Brain pericyte (primary cell): Measurements from ENCODE around the gene HTR2A.

Experiments
- DNase-seq: peaks from one replicate; pipeline ENCODE4 v3.0.0-alpha.2; 2012; ENCODE audit warnings: low read depth, low spot score

The HTR2A gene

GRCh38 chr13:46896341-46897137 lies at the start of gene HTR2A:
Gene HTR2A (minus strand): TSS chr13:46897053. CDS start chr13:46895906, 1,147 bp downstream.
- DNase-seq = peak; percentile 34

DNA sequence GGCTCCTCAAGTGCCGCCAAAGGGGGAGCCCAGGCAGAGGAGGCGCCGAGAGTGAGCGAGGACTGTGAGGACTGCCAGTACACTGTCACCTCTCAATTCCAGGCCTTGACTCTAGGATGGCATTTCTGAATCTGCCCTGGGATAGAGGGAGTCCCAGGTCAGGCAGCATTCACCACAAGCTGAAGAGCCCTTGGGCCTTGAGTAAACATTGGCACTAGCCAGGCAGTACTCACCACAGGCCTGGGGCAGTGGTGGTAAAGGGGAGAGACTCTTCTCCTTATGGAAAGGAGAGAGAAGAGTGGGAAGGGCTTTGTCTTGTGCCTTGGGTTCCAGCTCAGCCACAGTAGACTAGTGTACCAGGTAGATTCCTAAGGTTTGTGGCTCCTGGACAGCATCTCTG lies 39.7 kb upstream of the HTR2A start:
- DNase-seq = no peak

DNA sequence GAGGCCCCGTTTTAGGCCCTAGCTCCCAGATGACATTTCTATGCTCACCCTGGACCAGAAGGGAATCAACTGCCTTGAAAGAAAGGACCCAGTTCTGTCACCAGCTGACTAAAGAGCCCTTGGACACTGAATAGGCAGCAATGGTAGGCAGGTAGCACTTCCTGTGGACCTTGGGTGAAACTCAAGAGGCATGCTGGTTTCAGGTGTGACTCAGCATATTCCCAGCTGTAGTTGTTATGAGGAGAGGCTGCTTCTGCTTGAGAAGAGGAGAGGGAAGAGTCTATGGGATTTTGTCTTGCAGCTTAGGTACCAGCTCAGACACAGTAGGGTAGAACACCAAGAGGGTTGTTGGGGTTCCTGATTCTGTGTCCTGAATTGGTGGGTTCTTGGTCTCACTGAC lies 37.9 kb upstream of the HTR2A start:
- no peak for DNase-seq

DNA sequence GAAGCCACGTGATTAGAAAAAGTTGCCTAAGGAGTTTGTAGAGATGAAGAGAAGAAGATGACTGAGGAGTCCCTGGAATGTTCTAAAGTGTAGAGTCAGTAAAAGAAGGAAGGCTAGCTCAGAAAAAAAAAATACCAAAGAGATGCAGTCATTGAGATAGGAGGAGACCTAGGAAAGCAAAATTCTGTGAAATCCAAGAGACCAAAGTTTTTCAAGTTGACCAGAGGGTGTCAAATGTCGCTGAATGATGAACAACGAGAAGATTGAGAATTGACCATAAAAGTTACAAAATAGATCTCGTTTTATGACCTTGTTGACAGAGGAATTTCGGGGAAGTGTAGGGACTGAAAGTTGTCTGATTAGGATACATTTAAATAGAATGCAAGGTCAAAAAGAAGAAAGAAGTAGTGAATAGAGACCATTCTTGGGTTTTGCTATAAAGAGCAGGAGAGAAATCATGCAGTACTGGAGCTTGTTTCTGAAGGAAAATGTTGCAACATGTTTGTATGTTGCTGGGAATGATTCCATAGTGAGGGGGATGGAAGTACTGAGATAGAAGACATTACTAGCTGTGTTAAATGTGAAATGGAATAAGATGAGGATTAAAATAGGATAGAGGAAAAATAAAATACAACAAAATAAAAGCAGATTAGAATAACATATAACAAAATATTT lies 30.2 kb upstream of the HTR2A start:
- DNase-seq = no peak

GRCh38 chr13:46925486-46925885 lies 28.6 kb upstream of the HTR2A start:
- no peak for DNase-seq

DNA sequence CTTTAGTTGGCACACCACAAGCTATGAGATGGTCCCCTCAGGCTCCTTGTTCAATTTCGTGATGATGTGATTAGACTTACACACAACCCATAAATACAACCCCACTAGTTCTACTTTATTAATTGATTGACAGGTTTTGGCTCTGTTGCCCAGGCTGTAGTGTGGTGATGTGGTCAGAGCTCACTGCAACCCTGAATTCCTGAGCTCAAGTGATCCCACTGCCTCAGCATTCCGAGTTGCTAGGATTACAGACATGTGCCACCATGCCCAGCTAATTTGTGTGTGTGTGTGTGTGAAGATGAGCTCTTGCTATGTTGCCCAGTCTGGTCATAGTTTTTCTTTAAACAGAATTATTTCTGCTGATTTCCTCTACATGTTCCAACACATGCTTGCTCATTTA lies 17.5 kb upstream of the HTR2A start:
- no peak for DNase-seq

- no peak for DNase-seq
Observed at GRCh38 chr13:46913757-46914156, 16.9 kb upstream of the HTR2A start.

GRCh38 chr13:46909042-46909441 lies 12.2 kb upstream of the HTR2A start:
- DNase-seq = no peak

- DNase-seq = no peak
Observed at GRCh38 chr13:46908501-46908900, 11.6 kb upstream of the HTR2A start.

DNA sequence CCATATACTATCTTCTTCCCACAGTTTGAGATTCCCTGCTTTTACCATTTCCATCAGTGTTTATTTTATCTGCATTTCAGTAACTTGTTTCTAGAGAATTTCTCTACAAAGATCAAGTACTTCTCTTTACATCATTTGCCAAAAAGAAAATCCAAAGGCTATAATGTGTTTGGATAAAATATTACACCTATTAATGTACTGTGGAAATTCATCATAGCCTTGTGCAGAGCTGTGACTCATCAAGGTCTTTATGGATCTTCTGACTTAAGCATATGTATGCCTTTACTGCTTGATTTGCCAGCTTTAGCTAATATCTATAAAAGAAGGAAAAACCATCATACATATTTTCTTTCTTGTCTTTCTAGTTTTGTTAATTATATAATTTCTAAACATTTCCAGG lies 9.6 kb upstream of the HTR2A start:
- DNase-seq = no peak

DNA sequence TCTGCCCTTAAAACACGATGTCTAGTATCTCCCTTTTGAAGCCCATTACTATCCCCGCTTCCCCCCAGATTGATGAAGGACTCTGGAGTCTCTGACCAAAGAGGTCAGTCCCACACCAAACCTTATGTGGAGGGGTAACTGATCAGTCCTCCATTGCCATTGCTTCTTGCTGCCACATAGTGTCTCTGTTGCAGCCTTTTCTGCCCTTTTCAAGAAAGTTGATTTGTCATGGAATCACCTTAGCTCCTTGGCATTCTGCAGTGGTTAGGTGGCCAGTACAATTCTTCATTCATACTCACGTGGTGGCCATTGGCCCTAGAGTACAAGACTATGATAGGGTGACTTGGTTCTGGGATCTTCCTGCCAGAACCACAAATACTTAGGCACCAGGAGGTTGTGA lies 8.4 kb upstream of the HTR2A start:
- DNase-seq = no peak

- DNase-seq = no peak
Observed at GRCh38 chr13:46903748-46904147, 6.9 kb upstream of the HTR2A start.

- DNase-seq = no peak
Observed at GRCh38 chr13:46901721-46902120, 4.9 kb upstream of the HTR2A start.

DNA sequence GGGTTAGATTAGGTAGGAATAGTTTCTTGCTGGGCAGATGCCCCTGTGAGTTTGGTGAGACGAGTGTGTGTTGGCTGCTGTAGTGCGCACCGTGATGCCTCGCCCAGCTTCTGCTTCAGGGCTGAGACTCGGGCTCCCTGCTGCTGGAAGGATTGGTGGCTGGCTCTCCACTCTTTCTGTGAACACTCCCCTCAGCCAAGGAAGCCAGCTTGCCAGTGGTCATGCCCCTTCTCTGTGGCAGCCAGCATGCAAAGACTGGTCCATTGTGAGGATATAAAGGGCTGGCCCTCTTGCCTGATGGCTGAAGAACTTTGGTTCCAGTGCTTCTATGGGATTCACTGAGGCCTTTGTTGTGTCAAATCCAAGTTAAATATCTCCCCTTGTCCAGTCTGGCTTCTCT lies 2.9 kb upstream of the HTR2A start:
- no peak for DNase-seq

DNA sequence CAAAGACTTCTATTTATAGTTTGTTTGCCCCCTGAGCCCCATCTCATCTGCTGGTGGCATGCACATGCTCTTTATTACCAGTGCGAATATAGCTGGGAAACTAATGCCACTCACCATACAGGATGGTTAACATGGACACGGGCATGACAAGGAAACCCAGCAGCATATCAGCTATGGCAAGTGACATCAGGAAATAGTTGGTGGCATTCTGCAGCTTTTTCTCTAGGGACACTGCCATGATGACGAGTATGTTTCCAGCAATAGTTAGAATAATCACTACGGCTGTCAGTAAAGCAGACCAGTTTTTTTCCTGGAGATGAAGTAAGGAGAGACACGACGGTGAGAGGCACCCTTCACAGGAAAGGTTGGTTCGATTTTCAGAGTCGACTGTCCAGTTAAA lies 1.5 kb downstream of the HTR2A start:
- DNase-seq = no peak

DNA sequence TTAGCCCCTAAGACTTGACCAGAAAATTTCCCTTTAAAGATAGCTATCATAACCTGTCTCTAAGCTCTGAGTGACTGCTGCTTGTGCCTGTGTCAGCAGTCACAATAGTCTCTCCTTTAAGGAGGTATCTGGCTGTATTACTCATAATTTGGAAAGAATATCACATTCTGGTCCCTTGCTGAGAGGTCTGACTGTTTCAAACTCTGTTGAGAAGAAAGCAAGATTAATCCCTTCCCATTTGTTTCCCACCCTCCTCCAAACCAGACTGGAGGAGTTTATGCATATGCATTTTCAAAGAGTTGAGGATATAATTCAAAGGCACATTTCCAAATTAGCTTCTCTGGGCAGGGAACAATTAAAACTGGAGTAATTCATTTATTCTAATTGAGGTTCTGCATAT lies 2.3 kb downstream of the HTR2A start:
- no peak for DNase-seq

- no peak for DNase-seq
Observed at GRCh38 chr13:46893798-46894560, 2.9 kb downstream of the HTR2A start.

- no peak for DNase-seq
Observed at GRCh38 chr13:46893221-46893740, 3.6 kb downstream of the HTR2A start.

DNA sequence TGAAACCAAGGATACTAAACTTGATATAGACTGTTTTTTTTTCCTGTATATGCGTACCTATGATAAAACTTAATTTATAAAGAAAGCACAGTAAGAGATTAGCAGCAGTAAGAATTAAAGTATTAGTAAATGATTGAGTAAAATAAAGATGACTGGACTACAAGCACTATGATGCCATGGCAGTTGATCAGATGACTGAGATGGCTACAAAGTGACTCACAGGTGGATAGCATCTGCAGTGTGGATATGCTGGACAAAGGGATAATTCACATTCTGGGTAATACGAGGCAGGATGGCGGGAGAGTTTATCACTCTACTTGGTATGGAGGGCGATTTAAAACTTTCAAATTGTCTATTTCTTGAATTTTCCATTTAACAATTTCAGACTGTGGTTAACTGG lies 11.8 kb downstream of the HTR2A start:
- DNase-seq = no peak

DNA sequence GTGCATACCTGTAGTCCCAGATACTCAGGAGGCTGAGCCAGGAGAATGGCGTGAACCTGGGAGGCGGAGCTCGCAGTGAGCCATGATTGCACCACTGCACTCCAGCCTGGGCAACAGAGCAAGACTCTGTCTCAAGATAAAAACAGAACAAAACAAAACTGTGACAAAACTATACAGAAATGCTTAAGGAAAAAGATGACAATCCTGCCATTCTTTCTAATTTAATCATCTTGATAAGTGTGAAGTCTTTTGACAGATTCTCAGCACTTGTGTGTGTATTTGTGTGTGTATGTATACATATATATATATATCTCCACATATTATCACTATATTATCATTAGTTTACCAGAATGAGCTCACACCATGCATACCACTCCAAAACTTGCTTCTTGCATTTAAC lies 12.3 kb downstream of the HTR2A start:
- no peak for DNase-seq

DNA sequence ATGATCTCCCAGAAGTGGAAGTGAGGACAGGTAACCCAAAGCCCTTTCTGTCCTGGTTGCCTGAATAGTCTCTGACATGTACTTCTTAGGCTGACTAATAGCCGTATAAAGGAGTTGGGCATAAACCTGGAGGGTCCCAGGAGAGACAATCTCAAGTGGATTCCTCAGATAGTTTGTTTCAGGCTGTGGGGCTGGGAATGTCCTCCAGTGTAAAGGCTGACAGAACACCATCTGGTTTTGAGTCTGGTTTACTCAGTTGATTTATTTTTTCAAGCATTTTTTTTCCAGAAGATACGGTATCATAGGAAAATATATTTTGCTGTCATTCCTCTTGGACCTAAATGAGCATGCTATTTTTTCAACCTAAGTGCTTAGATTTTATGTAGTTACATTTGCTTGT lies 15.2 kb downstream of the HTR2A start:
- no peak for DNase-seq

DNA sequence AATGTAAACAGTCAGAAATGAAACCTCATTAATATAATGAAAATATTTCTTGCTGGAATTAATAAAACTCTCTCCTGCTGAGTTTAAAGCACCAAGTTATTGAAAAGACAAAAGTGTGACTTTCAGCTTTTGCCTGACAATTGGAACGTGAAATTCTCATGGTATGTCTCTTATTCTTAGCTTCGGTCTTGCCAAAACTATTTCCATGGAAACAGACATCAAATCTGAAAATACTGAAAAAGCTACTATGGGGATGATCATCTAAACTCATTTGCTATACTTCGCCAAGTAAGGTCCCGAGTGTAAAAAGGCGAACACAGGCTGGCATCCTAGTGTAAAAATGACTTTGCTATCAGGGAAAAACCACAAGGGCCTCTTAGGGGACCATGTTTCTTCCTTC lies 22.8 kb downstream of the HTR2A start:
- DNase-seq = no peak
